GM19463 (cell line): Measurements from ENCODE around the gene WDR47.
"Not testable (repeated sequence)": the region's sequence is repeated elsewhere in the genome, so short reads cannot be mapped to it uniquely, and the experiment has no call there.

Experiments
- ATAC-seq: cut with Tn5 transposase; IDR thresholded peaks from one replicate; pipeline ENCODE4 v1.9.1; 2021; ENCODE audit warnings: mild to moderate bottlenecking, moderate library complexity; ENCODE audit not compliant: unreplicated experiment

Gene WDR47

DNA sequence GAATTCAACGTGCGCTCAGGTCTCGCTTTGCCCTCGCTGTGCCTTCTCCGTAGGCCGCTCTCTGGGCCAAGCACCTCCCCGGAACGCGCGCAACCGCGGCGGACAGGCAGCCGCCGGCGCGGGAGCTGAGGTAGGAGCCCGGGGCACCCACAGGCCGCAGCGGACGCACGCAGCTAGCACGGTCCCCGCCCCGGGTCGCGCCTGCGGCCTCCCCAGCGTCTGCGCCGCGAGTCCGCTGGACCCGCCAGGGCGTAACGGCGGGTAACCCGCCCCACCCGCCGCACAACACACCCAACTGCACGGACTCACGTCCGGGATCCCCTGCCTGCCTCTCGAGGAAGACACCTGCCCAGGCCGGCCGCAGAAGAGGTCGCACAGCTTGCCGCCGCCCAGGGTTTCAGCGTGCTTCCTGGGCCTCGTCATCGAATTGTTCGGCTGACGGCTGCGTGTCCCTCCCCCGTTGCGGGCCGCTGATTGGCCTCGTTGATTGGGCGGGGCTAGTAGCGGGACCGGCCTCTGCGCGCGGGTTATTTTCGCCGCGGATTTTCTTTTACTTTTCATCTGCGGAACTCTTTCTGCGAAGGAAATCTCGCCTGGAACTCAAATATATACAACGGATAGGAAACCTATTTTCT, 78.7 kb downstream of the WDR47 start, which contains the start of gene CLCC1:
TSS of gene CLCC1 (minus strand) at position 433 of the 635 bp plus-strand sequence. CDS start 13,047 bp downstream, outside the sequence.
- ATAC-seq, result peak; percentile 93

DNA sequence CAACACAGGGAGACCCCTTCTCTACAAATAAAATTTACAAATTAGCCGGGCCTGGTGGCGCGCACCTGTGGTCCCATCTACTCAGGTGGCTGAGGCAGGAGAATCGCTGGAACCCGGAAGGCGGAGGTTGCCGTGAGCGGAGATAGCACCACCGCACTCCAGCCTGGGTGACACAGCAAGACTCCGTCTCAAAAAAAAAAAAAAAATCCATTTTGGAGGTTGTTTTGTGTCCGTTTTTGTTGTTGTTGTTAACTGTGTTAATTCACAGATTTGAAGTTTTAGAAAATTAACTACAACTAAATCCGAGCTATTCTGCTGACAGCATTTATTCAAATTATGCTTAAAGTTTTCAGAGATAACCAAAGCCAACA, 79.2 kb downstream of the WDR47 start:
- ATAC-seq, result no peak

DNA sequence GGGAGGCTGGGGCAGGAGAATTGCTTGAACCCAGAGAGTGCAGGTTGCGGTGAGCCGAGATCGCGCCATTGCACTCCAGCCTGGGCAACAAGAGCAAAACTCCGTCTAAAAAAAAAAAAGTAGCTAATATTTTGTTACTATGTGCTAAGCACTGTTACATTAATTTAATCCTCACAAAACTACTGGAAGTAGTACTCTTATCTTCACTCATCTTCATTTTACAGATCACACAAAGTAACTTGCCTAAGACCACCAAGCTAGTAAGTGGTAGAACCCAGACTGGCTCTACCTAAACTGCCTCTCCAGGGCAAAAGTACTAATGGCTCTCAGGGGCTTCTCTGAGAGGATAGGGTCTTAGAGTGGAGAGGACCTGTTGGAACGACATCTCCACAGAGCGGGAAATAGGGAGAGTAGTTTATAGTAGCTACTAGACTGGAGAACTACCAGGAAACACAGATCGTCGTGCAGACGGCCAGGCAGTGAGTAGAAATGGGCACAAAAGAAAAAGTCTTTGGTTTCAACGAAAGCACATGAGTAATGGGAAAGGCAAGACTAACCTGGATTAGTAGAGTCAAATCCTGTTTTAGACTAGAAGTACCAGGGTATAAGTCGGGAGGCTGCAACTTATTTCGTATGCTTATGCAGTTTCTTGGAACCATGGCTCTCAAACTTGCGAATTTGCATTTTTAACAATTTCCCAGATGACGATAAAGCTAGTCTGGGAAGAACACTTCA, 80.0 kb downstream of the WDR47 start:
- no peak for ATAC-seq

DNA sequence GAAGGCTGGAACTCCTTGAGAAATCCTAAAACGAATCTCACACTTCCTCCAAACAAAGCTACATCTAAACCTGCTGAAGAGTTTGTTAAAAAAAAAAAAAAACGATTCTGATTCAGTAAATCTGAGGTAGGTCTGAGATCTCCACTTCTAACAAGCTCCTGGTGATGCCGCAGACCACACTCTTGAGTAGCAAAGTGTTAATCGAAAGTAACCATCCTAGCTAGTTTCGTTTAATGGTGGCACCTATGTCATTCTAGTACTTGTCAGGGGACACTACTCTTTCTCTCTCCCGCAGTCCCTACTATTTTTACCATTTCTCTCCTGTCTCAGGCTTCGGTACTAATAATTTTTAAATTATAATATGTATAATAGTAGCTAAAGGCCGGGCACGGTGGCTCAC, 80.7 kb downstream of the WDR47 start:
- ATAC-seq, result no peak

DNA sequence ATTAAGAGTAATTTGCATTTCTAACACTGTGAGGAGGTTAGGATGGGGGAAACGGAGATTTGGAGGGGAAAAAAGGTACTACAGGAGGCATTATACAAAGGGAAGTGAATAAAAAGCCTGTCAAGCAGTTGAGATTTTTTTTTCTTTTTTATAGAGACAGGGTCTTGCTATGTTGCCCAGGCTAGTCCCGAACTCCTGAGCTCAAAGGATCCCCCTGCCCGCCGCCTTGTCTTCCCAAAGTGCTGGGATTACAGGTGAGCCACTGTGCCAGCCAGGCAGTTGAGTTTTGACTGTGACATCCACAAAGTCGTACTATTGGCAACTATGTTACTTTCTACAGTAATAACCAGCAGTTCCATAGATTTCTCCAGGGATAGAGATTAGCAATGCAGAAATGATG, 81.2 kb downstream of the WDR47 start:
- ATAC-seq, result no peak

DNA sequence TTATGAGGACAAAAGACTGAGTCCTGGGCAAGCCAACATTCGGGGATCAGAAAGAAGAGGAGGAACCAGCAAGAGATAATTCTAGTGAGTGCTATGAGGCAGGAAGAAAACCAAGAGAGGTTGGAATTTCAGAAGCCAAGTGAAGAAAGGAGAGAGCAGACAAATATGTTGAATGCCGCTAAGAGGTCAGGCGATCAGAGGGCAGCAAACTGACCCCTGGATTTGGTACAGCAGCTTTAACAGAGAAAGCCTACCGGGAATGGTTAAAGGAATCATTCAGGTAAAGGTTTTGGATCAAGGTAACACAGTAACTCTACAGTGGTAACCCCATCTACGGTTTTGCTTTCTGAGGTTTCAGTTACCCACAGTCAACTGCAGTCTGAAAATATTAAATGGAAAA, 84.0 kb downstream of the WDR47 start:
- ATAC-seq, result no peak

DNA sequence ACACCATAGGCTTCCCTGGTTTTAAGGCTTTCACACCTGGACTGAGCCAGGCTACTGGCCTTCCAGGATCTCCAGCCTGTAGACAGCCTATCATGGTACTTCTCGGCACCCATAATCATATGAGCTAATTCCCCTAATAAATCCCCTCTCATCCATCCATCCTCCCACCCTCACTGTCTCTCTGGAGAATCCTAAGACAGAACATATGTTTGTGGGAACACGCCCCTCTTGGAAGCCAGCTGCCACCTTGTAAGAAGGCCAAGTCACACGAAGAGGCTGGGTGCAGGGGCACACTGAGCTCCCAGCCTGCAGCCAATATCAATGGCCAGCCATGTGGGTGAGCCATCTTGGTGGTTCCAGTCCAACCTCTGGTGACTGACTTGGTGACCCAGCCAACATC, 86.0 kb downstream of the WDR47 start:
- ATAC-seq, result no peak

DNA sequence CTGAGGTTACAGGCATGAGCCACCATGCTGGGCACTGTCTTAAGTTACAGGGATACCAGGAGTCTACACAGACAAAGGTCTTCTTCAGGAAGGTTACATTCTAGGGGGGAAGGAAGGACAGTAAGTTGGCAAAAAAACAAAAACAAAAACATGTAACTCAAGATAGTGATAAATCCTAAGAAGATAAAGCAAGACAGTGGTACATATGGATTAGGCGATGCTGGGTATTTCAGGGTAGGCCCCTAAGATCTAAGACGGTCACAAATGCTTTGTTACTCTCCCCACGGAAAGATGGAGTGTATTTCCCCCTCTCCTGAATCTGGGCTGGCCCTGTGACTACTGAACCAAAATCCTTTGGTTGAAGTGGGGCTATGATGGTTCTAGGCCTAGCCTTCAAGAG, 86.8 kb downstream of the WDR47 start:
- ATAC-seq, result no peak

DNA sequence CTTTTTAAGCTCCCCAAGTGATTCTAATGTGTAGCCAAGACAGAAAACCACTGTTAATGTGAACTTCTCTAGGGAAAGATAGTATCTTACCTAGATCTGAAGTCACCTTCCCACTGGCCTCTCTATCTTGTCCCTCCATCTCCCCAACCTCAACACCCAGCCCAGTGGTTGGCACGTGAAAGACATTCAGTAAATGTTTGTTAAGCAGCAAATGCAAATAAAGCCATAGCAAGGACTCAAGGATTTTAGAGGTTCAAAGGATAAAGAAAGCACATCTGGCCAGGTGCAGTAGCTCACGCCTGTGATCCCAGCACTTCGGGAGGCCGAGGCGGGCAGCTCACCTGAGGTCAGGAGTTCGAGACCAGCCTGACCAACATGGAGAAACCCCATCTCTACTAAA, 88.5 kb downstream of the WDR47 start:
- no peak for ATAC-seq

DNA sequence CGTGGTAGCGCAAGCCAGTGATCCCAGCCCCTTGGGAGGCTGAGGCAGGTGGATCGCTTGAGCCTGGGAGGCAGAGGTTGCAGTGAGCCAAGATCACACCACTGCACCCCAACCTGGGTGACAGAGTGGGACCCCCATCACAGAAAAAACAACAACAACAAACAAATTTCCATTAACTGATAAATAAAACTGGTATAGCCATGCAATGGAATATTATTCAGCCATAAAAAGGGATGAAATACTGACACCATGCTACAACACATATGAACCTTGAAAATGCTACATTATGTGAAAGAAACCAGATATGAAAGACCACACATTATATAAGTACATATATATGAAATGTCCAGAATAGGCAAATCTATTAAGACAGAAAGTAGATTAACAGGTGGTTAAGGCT, 90.7 kb downstream of the WDR47 start:
- ATAC-seq, result no peak

DNA sequence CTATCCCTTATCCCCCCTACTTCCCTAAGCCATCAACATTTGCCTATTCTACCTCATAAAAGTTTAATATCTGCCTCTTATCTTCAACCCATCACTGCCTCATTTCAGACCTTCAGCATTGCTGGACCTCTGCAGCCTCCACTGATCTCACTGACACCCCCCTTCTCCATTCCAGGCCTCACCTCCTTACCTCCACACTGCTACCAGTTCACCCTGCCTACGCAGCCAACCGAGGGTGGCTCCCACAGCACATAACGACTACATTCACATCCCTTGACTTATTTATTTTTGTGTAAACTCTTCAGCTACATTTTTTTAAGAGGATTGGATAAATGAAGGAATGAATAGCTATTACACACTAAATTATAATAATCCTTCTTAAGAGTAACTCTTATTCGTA, 92.9 kb downstream of the WDR47 start:
- ATAC-seq, result no peak

DNA sequence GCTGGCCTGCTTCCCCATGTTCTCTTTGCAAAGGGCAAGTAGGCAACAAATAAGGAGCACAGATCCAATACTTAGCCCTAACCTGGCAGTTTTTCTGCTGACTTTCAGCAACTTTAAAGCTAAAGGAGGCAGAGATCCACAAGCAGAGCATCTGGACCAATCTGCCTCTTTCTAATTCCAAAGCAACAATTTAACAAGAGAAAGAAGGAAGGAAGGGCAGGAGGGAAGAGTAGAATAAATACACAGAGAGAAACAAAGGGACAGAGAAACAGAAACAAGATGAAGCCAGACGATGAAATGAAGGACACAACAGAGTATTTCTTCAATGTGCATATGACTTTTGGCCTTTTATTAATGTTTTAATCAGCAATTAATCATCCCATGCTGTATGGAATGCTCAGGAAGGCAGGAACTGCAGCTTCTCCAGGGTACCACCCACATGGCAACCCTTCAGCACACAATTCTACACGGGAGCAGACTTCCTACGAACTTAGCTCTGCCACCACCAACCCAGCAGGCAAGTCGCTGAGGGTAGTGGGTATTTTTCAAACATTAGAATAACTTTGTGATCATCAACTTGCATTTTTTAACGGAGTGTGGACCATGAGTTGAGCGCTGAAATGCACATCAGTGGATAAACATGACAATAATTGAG, 93.9 kb downstream of the WDR47 start:
- ATAC-seq, result no peak

DNA sequence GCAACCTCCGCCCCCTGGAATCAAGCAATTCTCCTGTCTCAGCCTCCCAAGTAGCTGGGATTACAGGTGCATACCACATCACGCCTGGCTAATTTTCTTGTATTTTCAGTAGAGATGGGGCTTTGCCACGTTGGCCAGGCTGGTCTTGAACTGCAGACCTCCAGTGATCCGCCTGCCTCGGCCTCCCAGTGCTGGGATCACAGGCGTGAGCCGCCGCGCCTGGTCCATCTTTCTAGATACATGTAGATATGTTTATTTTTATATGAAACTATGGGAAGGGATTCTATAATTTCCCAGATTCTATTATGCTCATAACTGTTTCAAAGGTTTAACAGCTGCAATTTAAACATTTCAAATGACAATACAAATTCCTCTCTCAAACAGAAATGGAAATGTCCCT, 105.7 kb downstream of the WDR47 start:
- no peak for ATAC-seq

DNA sequence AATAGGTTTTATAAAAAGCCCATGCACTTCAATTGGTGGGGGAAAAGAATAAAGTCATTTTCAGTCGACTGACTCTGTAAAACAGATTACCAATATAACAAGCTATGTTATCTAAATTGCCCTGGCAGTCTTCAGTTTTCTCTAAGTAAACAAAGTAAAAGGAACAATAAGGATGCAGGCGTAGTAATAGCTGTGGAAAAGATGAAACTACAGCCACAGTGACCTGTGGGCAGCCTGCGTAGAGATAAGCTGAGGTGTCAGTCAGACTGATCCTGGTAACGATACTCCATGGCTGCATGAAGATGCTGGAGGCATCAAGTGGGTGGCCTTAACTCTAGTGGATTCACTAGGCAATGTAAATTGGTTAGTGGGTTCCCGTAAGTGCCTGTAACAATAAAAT, 108.0 kb downstream of the WDR47 start:
- ATAC-seq, result no peak

DNA sequence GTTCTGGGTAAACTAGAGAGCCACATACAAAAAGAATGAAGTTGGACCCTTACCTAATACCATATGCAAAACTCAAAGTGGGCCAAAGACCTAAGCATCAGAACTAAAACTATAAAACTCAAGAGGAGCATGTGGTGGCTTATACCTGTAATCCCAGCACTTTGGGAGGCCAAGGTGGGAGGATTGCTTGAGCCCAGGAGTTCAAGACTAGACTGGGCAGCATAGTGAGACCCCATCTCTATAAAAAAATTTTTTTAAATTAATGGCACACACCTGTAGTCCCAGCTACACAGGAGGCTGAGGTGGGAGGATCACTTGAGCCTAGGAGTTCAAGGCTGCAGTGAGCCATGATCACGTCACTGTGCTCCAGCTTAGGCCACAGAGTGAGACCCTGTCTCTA, 114.3 kb downstream of the WDR47 start:
- not testable (repeated sequence) for ATAC-seq

DNA sequence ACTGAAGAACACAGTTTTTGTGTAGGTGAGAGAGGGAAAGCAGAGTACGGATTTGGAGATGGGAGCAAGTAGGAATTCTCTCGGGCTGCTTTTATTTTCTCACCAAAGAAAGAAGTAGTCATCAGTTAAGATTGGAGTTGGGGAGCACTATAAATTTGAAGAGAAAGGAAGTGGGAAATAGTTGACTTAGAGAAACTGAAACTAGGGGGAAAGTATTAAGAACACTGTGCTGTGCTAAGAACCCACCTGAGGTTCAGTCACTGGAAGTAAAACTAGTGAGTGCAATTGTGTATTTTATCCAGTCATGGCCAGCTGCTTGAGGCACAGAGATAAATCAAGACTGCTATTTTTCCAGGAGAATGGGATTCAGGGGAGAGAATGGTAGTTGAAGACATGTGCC, 116.0 kb downstream of the WDR47 start:
- ATAC-seq, result no peak
